OCI-LY7 (cell line): ENCODE results near the gene GRIN2D. TPM values are rescaled to one million over a fixed set of nuclear protein-coding genes. Genes with fewer than 3 reads are reported as not detected.

Source experiments
- BruUV-seq: library from RNA; stranded (reverse); fragments of 400-500 nt; replicated peaks from 2 replicates; lab custom pipeline; 2021; lab: Mats Ljungman, UMichigan
- CTCF ChIA-PET: fragments of 300-600 bp; sonication (Branson Sonifier 250); formaldehyde crosslinking; loops from one replicate; lab custom pipeline; 2022; ENCODE audit warnings: antibody characterized with exemption; ENCODE audit not compliant: unreplicated experiment; lab: Charles Lee
- POLR2A ChIA-PET: fragments of 300-600 bp; sonication (Branson Sonifier 250); formaldehyde crosslinking; loops from one replicate; lab custom pipeline; 2022; ENCODE audit warnings: antibody characterized with exemption; lab: Charles Lee
- DNase-seq: peaks from one replicate; pipeline ENCODE4 v3.0.0-alpha.2; 2015; ENCODE audit warnings: low spot score
- H2AFZ ChIP-seq: fragments of 200-600 bp; sonication (generic), shearing (Covaris generic); 2 replicates; pipeline ENCODE4 v1.6.1; 2014; ENCODE audit warnings: mild to moderate bottlenecking, antibody characterized with exemption, low read length, moderate library complexity
- H3K27ac ChIP-seq: fragments of 200-600 bp; sonication (generic); 2 replicates; pipeline ENCODE4 v1.5.1; 2014; ENCODE audit warnings: mixed run types, low read depth, mild to moderate bottlenecking, moderate library complexity, low read length, inconsistent platforms; ENCODE audit not compliant: poor library complexity, severe bottlenecking
- H3K36me3 ChIP-seq: fragments of 200-600 bp; sonication (generic); 2 replicates; pipeline ENCODE4 v1.6.1; 2014; ENCODE audit warnings: mild to moderate bottlenecking, antibody characterized with exemption, low read length, moderate library complexity, mixed read lengths; ENCODE audit not compliant: insufficient read depth
- H3K4me1 ChIP-seq: fragments of 200-600 bp; sonication (generic); 2 replicates; pipeline ENCODE4 v1.5.1; 2014; ENCODE audit warnings: mild to moderate bottlenecking, low read length; ENCODE audit not compliant: insufficient read depth, poor library complexity, severe bottlenecking
- H3K4me2 ChIP-seq: fragments of 200-600 bp; sonication (generic); 2 replicates; pipeline ENCODE4 v1.6.1; 2014; ENCODE audit warnings: mild to moderate bottlenecking, low read length
- H3K4me3 ChIP-seq: fragments of 200-600 bp; sonication (generic); 2 replicates; pipeline ENCODE4 v1.5.1; 2014; ENCODE audit warnings: mild to moderate bottlenecking, low read depth, low read length; ENCODE audit not compliant: poor library complexity, severe bottlenecking
- H3K79me2 ChIP-seq: fragments of 200-600 bp; sonication (generic); 2 replicates; pipeline ENCODE4 v1.6.1; 2016; ENCODE audit warnings: low read depth, mild to moderate bottlenecking, low read length, moderate library complexity, mixed read lengths; ENCODE audit not compliant: insufficient read depth
- H3K9me2 ChIP-seq: fragments of 200-600 bp; sonication (generic); 2 replicates; pipeline ENCODE4 v1.6.1; 2016; ENCODE audit warnings: mild to moderate bottlenecking, low read length, mixed read lengths; ENCODE audit not compliant: insufficient read depth
- H3K9me3 ChIP-seq: fragments of 200-600 bp; sonication (generic); 2 replicates; pipeline ENCODE4 v1.6.1; 2014; ENCODE audit warnings: mild to moderate bottlenecking, mixed run types, low read length, mixed read lengths
- H4K20me1 ChIP-seq: fragments of 200-600 bp; sonication (generic); 2 replicates; pipeline ENCODE4 v1.6.1; 2014; ENCODE audit warnings: mild to moderate bottlenecking, antibody characterized with exemption, low read length, moderate library complexity, mixed read lengths; ENCODE audit not compliant: insufficient read depth
- EZH2phosphoT487 ChIP-seq: fragments of 200-600 bp; sonication (generic); IDR thresholded peaks from 2 replicates; pipeline ENCODE4 v1.6.1; 2018; ENCODE audit warnings: low read depth, borderline replicate concordance, mild to moderate bottlenecking, mixed run types, antibody characterized with exemption, low read length, moderate library complexity, mixed read lengths
- intact Hi-C: fragments of 100-400 bp; cut with micrococcal nuclease; formaldehyde crosslinking; loops from one replicate; pipeline ENCODE4 v1.10.0; 2022; ENCODE audit not compliant: unreplicated experiment
- total RNA-seq, 2 experiments: library from RNA; depleted of rRNA in 1 of 2; stranded (reverse); fragments of >200 nt in 1 of 2; shearing (Covaris generic) in 1 of 2; gene quantifications; 2 replicates each; pipeline ENCODE4 v1.2.3, GENCODE V29; 2014 to 2022
- TF ChIP-seq, protein P1 (sequence below): fragments of 200-600 bp; sonication (generic); conservative IDR thresholded peaks from 2 replicates; pipeline ENCODE4 v1.5.1; 2014; ENCODE audit warnings: mild to moderate bottlenecking, antibody characterized with exemption, low read length, moderate library complexity, mixed read lengths

Gene GRIN2D
- total RNA-seq, 2 experiments from 2014 or later, result 0.06 TPM; not detected in 1

GRCh38 chr19:48398375-48399235, 5.1 kb downstream of the GRIN2D start:
- H3K27ac ChIP-seq, result no peak overlapping the region
- no peaks in the 10 kb centered on the region for H3K9me2 ChIP-seq
- H4K20me1 ChIP-seq, result no peaks in the 10 kb centered on the region
- ChIA-PET CTCF (no interaction called here), POLR2A (interaction anchor here (0.7 kb wide), 1 partner anchor 235 kb away, joined by 3 read pairs; no protein-coding TSS in a partner anchor)
- intact Hi-C loops, result loop anchor here (2.0 kb wide), 1 partner anchor 78 kb away; a partner anchor contains a TSS
- no peak overlapping the region for H2AFZ ChIP-seq
- H3K36me3 ChIP-seq, result no peaks in the 10 kb centered on the region
- DNase-seq, result peak; percentile 95
- H3K4me2 ChIP-seq, result peak overlapping the region; percentile 69
- peaks cover 40% of the 10 kb centered on the region for H3K4me1 ChIP-seq
- H3K9me3 ChIP-seq, result no peaks in the 10 kb centered on the region
- BruUV-seq, result no TSS peak
- no peaks in the 10 kb centered on the region for H3K79me2 ChIP-seq
- TF ChIP-seq, protein P1, sequence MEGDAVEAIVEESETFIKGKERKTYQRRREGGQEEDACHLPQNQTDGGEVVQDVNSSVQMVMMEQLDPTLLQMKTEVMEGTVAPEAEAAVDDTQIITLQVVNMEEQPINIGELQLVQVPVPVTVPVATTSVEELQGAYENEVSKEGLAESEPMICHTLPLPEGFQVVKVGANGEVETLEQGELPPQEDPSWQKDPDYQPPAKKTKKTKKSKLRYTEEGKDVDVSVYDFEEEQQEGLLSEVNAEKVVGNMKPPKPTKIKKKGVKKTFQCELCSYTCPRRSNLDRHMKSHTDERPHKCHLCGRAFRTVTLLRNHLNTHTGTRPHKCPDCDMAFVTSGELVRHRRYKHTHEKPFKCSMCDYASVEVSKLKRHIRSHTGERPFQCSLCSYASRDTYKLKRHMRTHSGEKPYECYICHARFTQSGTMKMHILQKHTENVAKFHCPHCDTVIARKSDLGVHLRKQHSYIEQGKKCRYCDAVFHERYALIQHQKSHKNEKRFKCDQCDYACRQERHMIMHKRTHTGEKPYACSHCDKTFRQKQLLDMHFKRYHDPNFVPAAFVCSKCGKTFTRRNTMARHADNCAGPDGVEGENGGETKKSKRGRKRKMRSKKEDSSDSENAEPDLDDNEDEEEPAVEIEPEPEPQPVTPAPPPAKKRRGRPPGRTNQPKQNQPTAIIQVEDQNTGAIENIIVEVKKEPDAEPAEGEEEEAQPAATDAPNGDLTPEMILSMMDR, result no peak
- no peak for TF ChIP-seq EZH2phosphoT487
- peak overlapping the region; percentile 62 for H3K4me3 ChIP-seq

DNA sequence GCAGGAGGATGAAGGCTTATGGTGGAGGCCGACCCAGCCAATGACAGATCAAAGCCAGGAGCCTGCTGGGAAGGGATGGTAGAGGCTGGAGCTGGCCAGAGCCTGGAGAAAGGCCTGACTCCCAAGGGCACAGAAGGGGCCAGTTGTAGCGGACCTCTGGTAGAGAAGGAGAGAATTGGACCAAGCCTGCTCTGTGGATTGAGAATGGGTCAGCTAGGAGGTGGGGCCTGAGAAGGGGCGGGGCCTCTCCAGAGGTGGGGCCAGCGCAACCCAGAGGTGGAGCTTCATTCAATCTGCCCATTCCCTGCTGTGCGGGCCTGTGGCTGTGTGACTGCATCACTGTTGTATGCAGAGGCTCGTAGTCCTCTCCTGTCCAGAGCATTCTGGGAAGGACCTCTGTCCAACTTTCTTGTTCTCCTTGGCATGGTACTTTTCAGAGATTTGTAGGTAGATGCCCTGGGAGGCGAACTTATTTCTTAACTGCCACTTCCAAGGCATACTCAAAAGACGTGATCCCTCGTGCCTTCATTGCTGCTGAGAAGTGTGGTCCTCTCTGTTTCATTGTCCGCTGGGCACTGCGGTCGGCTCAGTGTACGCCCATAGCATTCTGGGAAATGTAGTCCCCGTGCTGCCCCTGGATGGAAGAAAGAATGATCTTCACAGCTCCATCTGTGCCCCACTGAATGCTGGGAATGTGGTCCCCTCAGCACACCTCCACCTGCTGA, 6.7 kb downstream of the GRIN2D start:
- H3K4me3 ChIP-seq, result no peak overlapping the region
- no peaks in the 10 kb centered on the region for H3K36me3 ChIP-seq
- no TSS peak for BruUV-seq
- H3K9me2 ChIP-seq, result no peaks in the 10 kb centered on the region
- intact Hi-C loops, result no loop called here
- peak overlapping the region; percentile 33; the same call in 1 of the 2 replicates for H3K4me2 ChIP-seq
- H3K9me3 ChIP-seq, result no peaks in the 10 kb centered on the region
- ChIA-PET CTCF (no interaction called here), POLR2A (interaction anchor here (1.0 kb wide), 1 partner anchor 9 kb away, joined by 3 read pairs; the partner anchor contains the start of gene KDELR1)
- no peak overlapping the region; the same call in 1 of the 2 replicates for H2AFZ ChIP-seq
- DNase-seq, result no peak
- H3K4me1 ChIP-seq, result peaks cover 35% of the 10 kb centered on the region
- no peaks in the 10 kb centered on the region for H3K79me2 ChIP-seq
- no peak overlapping the region for H3K27ac ChIP-seq
- no peak for TF ChIP-seq EZH2phosphoT487
- TF ChIP-seq, protein P1, result no peak
- H4K20me1 ChIP-seq, result no peaks in the 10 kb centered on the region
